Suprapubic skin (tissue), 4 donors: ENCODE data around the gene CHIC2. TPM values are rescaled to one million over a fixed set of nuclear protein-coding genes. Genes with fewer than 3 reads are reported as not detected.

Experiments used
- DNase-seq, 2 donors: peaks; one replicate each; pipeline ENCODE4 v3.0.0-alpha.2; 2019; ENCODE audit warnings: low spot score in 2 of 2
- H3K27ac ChIP-seq: fragments of 200-600 bp; sonication (generic); one replicate; pipeline ENCODE4 v1.5.1; 2019
- H3K27me3 ChIP-seq: fragments of 200-600 bp; sonication (generic); one replicate; pipeline ENCODE4 v1.5.1; 2019
- H3K36me3 ChIP-seq: fragments of 200-600 bp; sonication (generic); one replicate; pipeline ENCODE4 v1.5.1; 2019
- H3K4me1 ChIP-seq: fragments of 200-600 bp; sonication (generic); one replicate; pipeline ENCODE4 v1.5.1; 2019
- H3K4me3 ChIP-seq: fragments of 200-600 bp; sonication (generic); one replicate; pipeline ENCODE4 v1.5.1; 2019; ENCODE audit warnings: mild to moderate bottlenecking
- H3K9me3 ChIP-seq: fragments of 200-600 bp; sonication (generic); one replicate; pipeline ENCODE4 v1.5.1; 2019
- EP300 ChIP-seq: sonication (generic); formaldehyde crosslinking; IDR thresholded peaks from one replicate; pipeline ENCODE4 v1.6.1; 2017; ENCODE audit warnings: antibody characterized with exemption
- POLR2A ChIP-seq, 2 donors: fragments of 450-650 bp; IDR thresholded peaks; one replicate each; pipeline ENCODE4 v1.6.1; 2017; ENCODE audit warnings: antibody characterized with exemption in 2 of 2, mild to moderate bottlenecking in 2 of 2, moderate library complexity in 2 of 2
- POLR2AphosphoS5 ChIP-seq, 3 donors: sonication (generic); formaldehyde crosslinking; IDR thresholded peaks; one replicate each; pipeline ENCODE4 v1.6.1; 2017; ENCODE audit warnings: antibody characterized with exemption in 3 of 3
- WGBS: methylation state at CpG from one replicate; pipeline ENCODE4 v1.1.5; 2018; 5-methylcytosine and 5-hydroxymethylcytosine counted together
- total RNA-seq, 4 donors: library from RNA; depleted of rRNA; stranded (reverse); fragments of >200 nt; gene quantifications; one replicate each; pipeline ENCODE4 v1.1.0, GENCODE V29; 2016
- TF ChIP-seq, protein P1 (sequence below), 2 donors: fragments of 200-600 bp in 1 of 2; fragments of 450-650 bp in 1 of 2; sonication (generic) in 1 of 2; IDR thresholded peaks; one replicate each; pipeline ENCODE4 v1.5.1; 2016 to 2019; ENCODE audit warnings: antibody characterized with exemption in 2 of 2, mild to moderate bottlenecking in 1 of 2, moderate library complexity in 1 of 2

CHIC2 gene
- total RNA-seq, 4 donors from 2014 or later: 33.3 to 60.3 (median 41.1) TPM

DNA sequence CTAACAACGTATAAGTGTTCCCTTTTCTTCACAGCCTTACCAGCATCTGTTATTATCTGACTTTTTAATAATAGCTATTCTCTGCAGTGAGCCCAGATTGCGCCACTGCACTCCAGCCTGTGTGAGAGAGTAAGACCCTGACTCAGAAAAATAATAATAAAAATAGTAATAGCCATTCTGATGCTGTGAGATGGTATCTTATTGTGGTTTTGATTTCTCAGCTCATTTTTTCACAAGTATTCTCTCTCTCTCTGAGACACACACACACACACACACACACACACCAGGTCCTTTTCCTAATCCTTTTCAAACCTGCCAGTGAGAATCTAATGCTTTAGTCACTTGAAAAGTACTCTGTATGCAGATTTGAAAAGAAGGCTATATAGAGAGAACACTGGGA, 89.8 kb downstream of the CHIC2 start:
- no peak for TF ChIP-seq POLR2AphosphoS5 (IDR thresholded peaks at IDR 0.05)
- no peak for TF ChIP-seq POLR2A (IDR thresholded peaks at IDR 0.05)
- TF ChIP-seq, protein P1, sequence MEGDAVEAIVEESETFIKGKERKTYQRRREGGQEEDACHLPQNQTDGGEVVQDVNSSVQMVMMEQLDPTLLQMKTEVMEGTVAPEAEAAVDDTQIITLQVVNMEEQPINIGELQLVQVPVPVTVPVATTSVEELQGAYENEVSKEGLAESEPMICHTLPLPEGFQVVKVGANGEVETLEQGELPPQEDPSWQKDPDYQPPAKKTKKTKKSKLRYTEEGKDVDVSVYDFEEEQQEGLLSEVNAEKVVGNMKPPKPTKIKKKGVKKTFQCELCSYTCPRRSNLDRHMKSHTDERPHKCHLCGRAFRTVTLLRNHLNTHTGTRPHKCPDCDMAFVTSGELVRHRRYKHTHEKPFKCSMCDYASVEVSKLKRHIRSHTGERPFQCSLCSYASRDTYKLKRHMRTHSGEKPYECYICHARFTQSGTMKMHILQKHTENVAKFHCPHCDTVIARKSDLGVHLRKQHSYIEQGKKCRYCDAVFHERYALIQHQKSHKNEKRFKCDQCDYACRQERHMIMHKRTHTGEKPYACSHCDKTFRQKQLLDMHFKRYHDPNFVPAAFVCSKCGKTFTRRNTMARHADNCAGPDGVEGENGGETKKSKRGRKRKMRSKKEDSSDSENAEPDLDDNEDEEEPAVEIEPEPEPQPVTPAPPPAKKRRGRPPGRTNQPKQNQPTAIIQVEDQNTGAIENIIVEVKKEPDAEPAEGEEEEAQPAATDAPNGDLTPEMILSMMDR (IDR thresholded peaks at IDR 0.05): no peak
- no peak for TF ChIP-seq EP300
- Histone ChIP-seq H3K4me3 (no peak overlapping the region), H3K4me1 (no peaks in the 10 kb centered on the region), H3K36me3 (no peaks in the 10 kb centered on the region), H3K27ac (no peak overlapping the region), H3K27me3 (no peaks in the 10 kb centered on the region), H3K9me3 (no peaks in the 10 kb centered on the region)
- 97% methylated on average over 2 of the region's 2 CpGs for WGBS
- no peak for DNase-seq

DNA sequence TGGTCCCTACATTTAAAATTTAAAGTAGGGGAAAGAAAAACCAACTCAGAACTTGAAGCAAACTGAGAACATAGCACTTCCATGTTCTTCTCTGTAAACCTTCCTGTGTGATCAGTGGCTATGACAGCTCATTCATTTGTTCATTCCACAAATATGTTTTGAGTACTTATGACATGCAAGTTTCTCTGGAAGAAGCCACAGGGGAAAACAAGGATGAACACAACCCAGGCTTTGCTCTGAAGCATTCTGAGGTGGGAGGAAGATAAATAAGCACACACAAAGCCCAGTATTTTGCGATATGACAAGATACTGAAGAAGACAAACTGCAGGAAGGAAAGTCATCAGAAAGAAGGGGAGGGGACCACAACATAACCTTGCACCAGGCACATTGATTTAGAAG, 96.4 kb downstream of the CHIC2 start:
- H3K36me3 ChIP-seq: no peaks in the 10 kb centered on the region
- H3K9me3 ChIP-seq: no peaks in the 10 kb centered on the region
- WGBS: 91% methylated on average over 1 of the region's 1 CpG
- no peak overlapping the region for H3K4me3 ChIP-seq
- DNase-seq: no peak
- H3K27ac ChIP-seq: no peak overlapping the region
- TF ChIP-seq, protein P1 (IDR thresholded peaks at IDR 0.05): no peak
- TF ChIP-seq EP300: no peak
- TF ChIP-seq POLR2AphosphoS5 (IDR thresholded peaks at IDR 0.05): no peak
- no peak for TF ChIP-seq POLR2A (IDR thresholded peaks at IDR 0.05)
- no peaks in the 10 kb centered on the region for H3K4me1 ChIP-seq
- H3K27me3 ChIP-seq: no peaks in the 10 kb centered on the region

DNA sequence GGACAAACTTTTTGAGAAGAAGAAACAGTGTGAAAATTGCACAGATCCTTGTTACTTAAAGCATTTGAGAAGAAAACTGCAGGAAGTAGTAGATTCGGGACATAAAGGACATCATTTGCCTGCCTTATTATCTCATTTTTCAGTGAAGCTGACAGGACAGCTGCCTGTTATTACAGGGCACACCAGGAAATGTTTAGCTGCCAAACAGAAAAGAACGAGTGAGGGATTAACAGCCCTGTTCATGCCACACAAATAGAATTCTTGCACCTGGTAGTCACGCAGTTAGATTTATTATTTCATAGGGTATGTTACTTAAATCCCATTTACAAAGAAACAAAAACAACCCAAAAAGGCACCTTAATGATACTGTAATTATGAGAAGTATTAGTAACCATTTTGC, 100.6 kb downstream of the CHIC2 start:
- WGBS: 46% methylated on average over 3 of the region's 3 CpGs
- Histone ChIP-seq H3K4me3 (no peak overlapping the region), H3K4me1 (no peaks in the 10 kb centered on the region), H3K36me3 (no peaks in the 10 kb centered on the region), H3K9me3 (no peaks in the 10 kb centered on the region), H3K27me3 (no peaks in the 10 kb centered on the region), H3K27ac (no peak overlapping the region)
- TF ChIP-seq POLR2AphosphoS5 (IDR thresholded peaks at IDR 0.05) (no peak), POLR2A (IDR thresholded peaks at IDR 0.05) (no peak), EP300 (no peak)
- TF ChIP-seq, protein P1 (IDR thresholded peaks at IDR 0.05): no peak
- no peak for DNase-seq

DNA sequence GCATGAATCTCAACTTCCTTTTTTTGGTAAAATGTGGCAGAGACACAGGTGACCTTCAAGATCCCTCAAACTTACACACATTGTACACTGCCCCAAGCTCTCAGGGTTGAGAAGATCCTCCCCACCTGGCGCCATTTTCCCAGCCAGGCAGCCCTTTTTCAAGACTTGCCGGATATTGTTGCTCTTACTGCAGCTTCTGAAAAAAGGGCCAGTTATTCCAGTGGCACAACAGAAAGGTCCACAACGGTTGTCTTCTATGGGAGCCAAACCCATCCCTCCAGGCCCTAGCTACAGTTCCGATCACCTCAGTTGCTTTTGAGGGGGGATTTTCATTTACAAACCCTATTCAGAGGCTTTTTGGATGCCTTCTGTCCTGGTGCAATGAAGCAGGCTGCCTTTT, 101.1 kb downstream of the CHIC2 start:
- Histone ChIP-seq H3K4me3 (no peak overlapping the region), H3K4me1 (no peaks in the 10 kb centered on the region), H3K27me3 (no peaks in the 10 kb centered on the region), H3K27ac (no peak overlapping the region), H3K36me3 (no peaks in the 10 kb centered on the region), H3K9me3 (no peaks in the 10 kb centered on the region)
- no peak for DNase-seq
- no peak for TF ChIP-seq POLR2AphosphoS5 (IDR thresholded peaks at IDR 0.05)
- TF ChIP-seq, protein P1 (IDR thresholded peaks at IDR 0.05): no peak
- TF ChIP-seq POLR2A (IDR thresholded peaks at IDR 0.05): no peak
- TF ChIP-seq EP300: no peak
- 84% methylated on average over 4 of the region's 4 CpGs for WGBS

DNA sequence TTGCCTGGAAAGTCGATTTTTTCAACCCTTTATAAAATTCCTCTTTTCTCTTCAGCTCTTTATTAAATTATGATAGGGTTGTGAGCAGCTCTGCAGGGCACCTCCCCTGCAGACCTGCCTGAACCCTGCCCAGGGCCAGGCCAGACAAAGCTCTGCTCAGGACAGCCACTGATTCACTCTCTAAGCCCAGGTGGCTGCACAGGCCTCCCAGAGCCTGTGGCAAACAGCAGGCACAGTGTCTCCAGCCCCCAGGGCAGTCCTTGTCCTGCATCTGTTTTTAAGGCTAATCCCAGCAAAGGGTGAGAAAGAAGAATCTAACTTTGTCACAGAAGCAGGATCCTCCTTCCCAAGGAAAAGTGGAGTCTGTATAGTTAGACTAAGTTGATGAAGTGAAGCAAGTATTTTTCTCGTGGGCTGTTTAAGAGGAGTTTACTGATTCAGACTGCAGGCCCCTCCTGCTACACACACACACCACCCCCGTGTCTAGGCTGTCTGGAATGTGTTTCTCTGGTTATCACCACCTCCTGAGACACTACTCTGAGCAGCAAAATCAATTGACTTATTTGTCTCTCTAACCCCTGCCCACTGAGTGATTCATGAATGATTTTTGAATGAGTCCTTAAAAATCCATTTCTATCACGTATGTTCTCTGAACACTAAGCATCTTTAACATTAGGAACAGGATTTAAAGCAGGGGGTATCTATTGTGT, 101.7 kb downstream of the CHIC2 start:
- no peak for TF ChIP-seq POLR2AphosphoS5 (IDR thresholded peaks at IDR 0.05)
- TF ChIP-seq, protein P1 (IDR thresholded peaks at IDR 0.05): no peak
- TF ChIP-seq EP300: no peak
- TF ChIP-seq POLR2A (IDR thresholded peaks at IDR 0.05): no peak
- no peaks in the 10 kb centered on the region for H3K27me3 ChIP-seq
- DNase-seq: no peak
- no peaks in the 10 kb centered on the region for H3K4me1 ChIP-seq
- no peak overlapping the region for H3K4me3 ChIP-seq
- 62% methylated on average over 4 of the region's 4 CpGs for WGBS
- no peaks in the 10 kb centered on the region for H3K9me3 ChIP-seq
- H3K27ac ChIP-seq: no peak overlapping the region
- H3K36me3 ChIP-seq: no peaks in the 10 kb centered on the region
